ENCODE results near the gene RRP1B.
"Not testable (repeated sequence)": the region's sequence is repeated elsewhere in the genome, so short reads cannot be mapped to it uniquely, and the experiment has no call there.

The RRP1B gene

GRCh38 chr21:43640400-43640799 lies 19.0 kb upstream of the RRP1B start:
- DNase-seq (ENCODE audit: low read depth in 2 of 2): no peak

- DNase-seq (ENCODE audit: low read depth in 2 of 2): no peak
These were observed 16.2 kb upstream of the RRP1B start for GRCh38 chr21:43643193-43643592.

- DNase-seq (ENCODE audit: low read depth in 2 of 2): no peak
These were observed 15.3 kb upstream of the RRP1B start for GRCh38 chr21:43644071-43644470.

GRCh38 chr21:43644609-43645008 lies 14.8 kb upstream of the RRP1B start:
- DNase-seq (ENCODE audit: low read depth in 2 of 2): no peak

GRCh38 chr21:43645136-43645891 lies 14.0 kb upstream of the RRP1B start:
- no peak for DNase-seq (ENCODE audit: low read depth in 2 of 2)

GRCh38 chr21:43645976-43646375 lies 13.4 kb upstream of the RRP1B start:
- no peak for DNase-seq (ENCODE audit: low read depth in 2 of 2)

GRCh38 chr21:43646550-43647260 lies 12.7 kb upstream of the RRP1B start:
- DNase-seq (ENCODE audit: low read depth in 2 of 2): peak; percentile 74 to 79

GRCh38 chr21:43648171-43648570 lies 11.2 kb upstream of the RRP1B start:
- no peak for DNase-seq (ENCODE audit: low read depth in 2 of 2)

GRCh38 chr21:43651926-43652325 lies 7.4 kb upstream of the RRP1B start:
- not testable (repeated sequence) for DNase-seq (ENCODE audit: low read depth in 2 of 2)

GRCh38 chr21:43652616-43653015 lies 6.7 kb upstream of the RRP1B start:
- DNase-seq (ENCODE audit: low read depth in 2 of 2): no peak

- DNase-seq (ENCODE audit: low read depth in 2 of 2): no peak
These were observed 5.7 kb upstream of the RRP1B start for GRCh38 chr21:43653626-43654025.

GRCh38 chr21:43654806-43655489 lies 4.4 kb upstream of the RRP1B start:
- DNase-seq (ENCODE audit: low read depth in 2 of 2): no peak

- DNase-seq (ENCODE audit: low read depth in 2 of 2): no peak
These were observed 1.8 kb upstream of the RRP1B start for GRCh38 chr21:43657355-43658087.

GRCh38 chr21:43658088-43658741 lies 1.1 kb upstream of the RRP1B start:
- DNase-seq (ENCODE audit: low read depth in 2 of 2): no peak

GRCh38 chr21:43658769-43659135 lies 608 bp upstream of the RRP1B start:
- no peak for DNase-seq (ENCODE audit: low read depth in 2 of 2)

GRCh38 chr21:43662286-43662685 lies 2.9 kb downstream of the RRP1B start:
- no peak for DNase-seq (ENCODE audit: low read depth in 2 of 2)

GRCh38 chr21:43663033-43663432 lies 3.7 kb downstream of the RRP1B start:
- DNase-seq (ENCODE audit: low read depth in 2 of 2): no peak

- DNase-seq (ENCODE audit: low read depth in 2 of 2): no peak
These were observed 5.0 kb downstream of the RRP1B start for GRCh38 chr21:43664358-43664757.

GRCh38 chr21:43665879-43666278 lies 6.5 kb downstream of the RRP1B start:
- no peak for DNase-seq (ENCODE audit: low read depth in 2 of 2)

- no peak for DNase-seq (ENCODE audit: low read depth in 2 of 2)
These were observed 8.0 kb downstream of the RRP1B start for GRCh38 chr21:43667191-43667904.
